Immature natural killer cell (primary cell): ENCODE results near the gene CLK3. TPM values are rescaled to one million over a fixed set of nuclear protein-coding genes. Genes with fewer than 3 reads are reported as not detected.

ENCODE experiments used
- DNase-seq, 3 donors: peaks; one replicate each; pipeline ENCODE4 v3.0.0; 2022; ENCODE audit warnings: mixed read lengths in 1 of 3
- H3K27ac Mint-ChIP-seq, 6 donors: one replicate each; pipeline ENCODE4 v1.8.0; 2020; ENCODE audit warnings: mixed read lengths in 6 of 6, mild to moderate bottlenecking in 5 of 6, inconsistent platforms in 4 of 6, moderate library complexity in 3 of 6
- H3K27me3 Mint-ChIP-seq, 3 donors: one replicate each; pipeline ENCODE4 v1.8.0; 2020 to 2021; ENCODE audit warnings: low read depth in 3 of 3, mild to moderate bottlenecking in 3 of 3, mixed read lengths in 3 of 3, moderate library complexity in 3 of 3, inconsistent platforms in 1 of 3
- H3K36me3 Mint-ChIP-seq, 3 donors: one replicate each; pipeline ENCODE4 v1.8.0; 2020; ENCODE audit warnings: mixed read lengths in 3 of 3, inconsistent platforms in 2 of 3, mild to moderate bottlenecking in 2 of 3
- H3K4me1 Mint-ChIP-seq, 2 donors: one replicate each; pipeline ENCODE4 v1.8.0; 2020; ENCODE audit warnings: inconsistent platforms in 2 of 2, mild to moderate bottlenecking in 2 of 2, mixed read lengths in 2 of 2, moderate library complexity in 1 of 2
- H3K4me3 Mint-ChIP-seq, 5 donors: one replicate each; pipeline ENCODE4 v1.8.0; 2020; ENCODE audit warnings: mild to moderate bottlenecking in 5 of 5, mixed read lengths in 5 of 5, inconsistent platforms in 3 of 5, moderate library complexity in 3 of 5
- H3K9me3 Mint-ChIP-seq, 6 donors: one replicate each; pipeline ENCODE4 v1.8.0; 2020; ENCODE audit warnings: mild to moderate bottlenecking in 6 of 6, mixed read lengths in 6 of 6, inconsistent platforms in 4 of 6, moderate library complexity in 3 of 6
- polyA plus RNA-seq, 3 donors: library from polyadenylated mRNA; unstranded; fragments of 300-500 nt; fragmentation: Illumina TruSeq; gene quantifications; one replicate each; pipeline ENCODE4 v1.2.3, GENCODE V29; 2021

Gene CLK3
- polyA plus RNA-seq, 3 donors from 2014 or later = 32.4 to 82.1 (median 68.2) TPM

GRCh38 chr15:74608786-74609185 is 6.8 kb upstream of the CLK3 start:
- Mint-ChIP-seq H3K27me3 (peaks cover 0 to 6% (median 5%) of the 10 kb centered on the region in 3 donors), H3K4me3 (no peak overlapping the region), H3K9me3 (no peaks in the 10 kb centered on the region), H3K4me1 (no peaks in the 10 kb centered on the region), H3K36me3 (no peaks in the 10 kb centered on the region), H3K27ac (no peak overlapping the region)
- DNase-seq = no peak

- no peak for DNase-seq
- H3K36me3 Mint-ChIP-seq = no peaks in the 10 kb centered on the region
- no peak overlapping the region for H3K4me3 Mint-ChIP-seq
- peaks cover 0 to 2% of the 10 kb centered on the region in 2 donors for H3K4me1 Mint-ChIP-seq
- H3K27me3 Mint-ChIP-seq = peaks cover 2 to 10% (median 5%) of the 10 kb centered on the region in 3 donors
- no peak overlapping the region for H3K27ac Mint-ChIP-seq
- H3K9me3 Mint-ChIP-seq = no peaks in the 10 kb centered on the region
Measured at GRCh38 chr15:74609938-74610301, 5.7 kb upstream of the CLK3 start.

GRCh38 chr15:74610302-74610951 is 5.2 kb upstream of the CLK3 start:
- Mint-ChIP-seq H3K27me3 (peaks cover 3 to 12% (median 8%) of the 10 kb centered on the region in 3 donors), H3K4me3 (no peak overlapping the region), H3K27ac (no peak overlapping the region), H3K4me1 (peaks cover 0 to 2% of the 10 kb centered on the region in 2 donors), H3K9me3 (no peaks in the 10 kb centered on the region), H3K36me3 (no peaks in the 10 kb centered on the region)
- no peak for DNase-seq

GRCh38 chr15:74611341-74611740 is 4.3 kb upstream of the CLK3 start:
- Mint-ChIP-seq H3K36me3 (no peaks in the 10 kb centered on the region), H3K4me3 (no peak overlapping the region), H3K27me3 (peaks cover 3 to 18% (median 8%) of the 10 kb centered on the region in 3 donors), H3K4me1 (peaks cover 2 to 3% of the 10 kb centered on the region in 2 donors), H3K9me3 (no peaks in the 10 kb centered on the region), H3K27ac (no peak overlapping the region)
- DNase-seq = no peak

GRCh38 chr15:74611834-74612233 is 3.8 kb upstream of the CLK3 start:
- H3K4me1 Mint-ChIP-seq = peaks cover 7 to 8% of the 10 kb centered on the region in 2 donors
- H3K4me3 Mint-ChIP-seq = no peak overlapping the region
- H3K36me3 Mint-ChIP-seq = no peaks in the 10 kb centered on the region
- DNase-seq = no peak
- peaks cover 3 to 19% (median 9%) of the 10 kb centered on the region in 3 donors for H3K27me3 Mint-ChIP-seq
- no peak overlapping the region for H3K27ac Mint-ChIP-seq
- H3K9me3 Mint-ChIP-seq = no peaks in the 10 kb centered on the region

GRCh38 chr15:74612677-74613076 is 3.0 kb upstream of the CLK3 start:
- Mint-ChIP-seq H3K4me3 (peak overlapping the region; percentile 1 to 67 (median 62)), H3K36me3 (no peaks in the 10 kb centered on the region), H3K4me1 (peaks cover 15 to 17% of the 10 kb centered on the region in 2 donors), H3K27ac (peak overlapping the region in 5 of 6 donors; percentile 56 to 86 (median 70)), H3K9me3 (no peaks in the 10 kb centered on the region), H3K27me3 (peaks cover 3 to 19% (median 9%) of the 10 kb centered on the region in 3 donors)
- no peak for DNase-seq

- no peaks in the 10 kb centered on the region for H3K36me3 Mint-ChIP-seq
- H3K4me3 Mint-ChIP-seq = peak overlapping the region; percentile 11 to 95 (median 65)
- peak overlapping the region; percentile 56 to 86 (median 76) for H3K27ac Mint-ChIP-seq
- peaks cover 22 to 23% of the 10 kb centered on the region in 2 donors for H3K4me1 Mint-ChIP-seq
- DNase-seq = no peak
- peaks cover 3 to 17% (median 9%) of the 10 kb centered on the region in 3 donors for H3K27me3 Mint-ChIP-seq
- H3K9me3 Mint-ChIP-seq = no peaks in the 10 kb centered on the region
Measured at GRCh38 chr15:74613089-74613952, 2.3 kb upstream of the CLK3 start.

- DNase-seq = no peak
- Mint-ChIP-seq H3K27me3 (peaks cover 3 to 19% (median 12%) of the 10 kb centered on the region in 3 donors), H3K4me3 (peak overlapping the region; percentile 65 to 95 (median 68)), H3K27ac (peak overlapping the region; percentile 48 to 95 (median 79)), H3K9me3 (no peaks in the 10 kb centered on the region), H3K36me3 (no peaks in the 10 kb centered on the region), H3K4me1 (peaks cover 30 to 31% of the 10 kb centered on the region in 2 donors)
Measured at GRCh38 chr15:74613953-74614743, 1.5 kb upstream of the CLK3 start.

- Mint-ChIP-seq H3K4me1 (peaks cover 38 to 39% of the 10 kb centered on the region in 2 donors), H3K4me3 (peak overlapping the region; percentile 92 to 95 (median 93)), H3K9me3 (no peaks in the 10 kb centered on the region), H3K27me3 (peaks cover 3 to 22% (median 11%) of the 10 kb centered on the region in 3 donors), H3K27ac (peak overlapping the region; percentile 95 to 99 (median 96)), H3K36me3 (peaks cover 0 to 4% (median 0%) of the 10 kb centered on the region in 3 donors)
- DNase-seq = peak; percentile 94 to 95 (median 94)
Measured at GRCh38 chr15:74614744-74615507, 710 bp upstream of the CLK3 start.

- peak; percentile 55 to 64 (median 61) for DNase-seq
- Mint-ChIP-seq H3K4me3 (peak overlapping the region; percentile 92 to 95 (median 93)), H3K9me3 (no peaks in the 10 kb centered on the region), H3K27me3 (peaks cover 3 to 22% (median 18%) of the 10 kb centered on the region in 3 donors), H3K36me3 (peaks cover 5 to 15% (median 5%) of the 10 kb centered on the region in 3 donors), H3K27ac (peak overlapping the region; percentile 84 to 99 (median 96)), H3K4me1 (peaks cover 53% of the 10 kb centered on the region in 2 donors)
Measured at GRCh38 chr15:74616366-74616939, 817 bp downstream of the CLK3 start.

- H3K36me3 Mint-ChIP-seq = peaks cover 5 to 18% (median 10%) of the 10 kb centered on the region in 3 donors
- H3K4me1 Mint-ChIP-seq = peaks cover 55 to 58% of the 10 kb centered on the region in 2 donors
Measured at GRCh38 chr15:74616996-74617395, 1.4 kb downstream of the CLK3 start.

GRCh38 chr15:74618841-74619596 is 3.4 kb downstream of the CLK3 start:
- Mint-ChIP-seq H3K27me3 (peaks cover 4 to 24% (median 16%) of the 10 kb centered on the region in 3 donors), H3K4me3 (peak overlapping the region in 1 of 5 donors; percentile 18), H3K9me3 (no peaks in the 10 kb centered on the region), H3K4me1 (peaks cover 57 to 65% of the 10 kb centered on the region in 2 donors), H3K27ac (peak overlapping the region in 4 of 6 donors; percentile 9 to 62 (median 46)), H3K36me3 (peaks cover 5 to 34% (median 14%) of the 10 kb centered on the region in 3 donors)
- DNase-seq = no peak

More at GRCh38 chr15:74616996-74617395, 1.4 kb downstream of the CLK3 start:
- Mint-ChIP-seq H3K27me3 (peaks cover 3 to 22% (median 18%) of the 10 kb centered on the region in 3 donors), H3K9me3 (no peaks in the 10 kb centered on the region), H3K4me3 (peak overlapping the region; percentile 92 to 95 (median 93)), H3K27ac (peak overlapping the region; percentile 84 to 99 (median 96))
- no peak for DNase-seq
